Neuronal stem cell (in vitro differentiated cells): ENCODE data around the gene PGAM4.

Experiments
- DNase-seq: peaks from one replicate; pipeline ENCODE4 v3.0.0-alpha.2; 2013; ENCODE audit warnings: low spot score
- H2AFZ ChIP-seq: one replicate; pipeline ENCODE4 v1.6.1; 2013; ENCODE audit warnings: mild to moderate bottlenecking, low read length, inconsistent platforms
- H2AK5ac ChIP-seq: 2 replicates; pipeline ENCODE4 v1.6.1; 2013; ENCODE audit warnings: low read depth, mild to moderate bottlenecking, inconsistent platforms, low read length, moderate library complexity, mixed read lengths
- H2BK120ac ChIP-seq: 2 replicates; pipeline ENCODE4 v1.6.1; 2013; ENCODE audit warnings: low read depth, mild to moderate bottlenecking, inconsistent platforms, low read length, moderate library complexity, mixed read lengths
- H2BK12ac ChIP-seq: one replicate; pipeline ENCODE4 v1.6.1; 2013; ENCODE audit warnings: low read length, inconsistent platforms
- H2BK15ac ChIP-seq: 2 replicates; pipeline ENCODE4 v1.6.1; 2013; ENCODE audit warnings: mild to moderate bottlenecking, low read length, inconsistent platforms, mixed read lengths
- H2BK5ac ChIP-seq: one replicate; pipeline ENCODE4 v1.6.1; 2013; ENCODE audit warnings: inconsistent platforms, mild to moderate bottlenecking, low read length, moderate library complexity
- H3K14ac ChIP-seq: one replicate; pipeline ENCODE4 v1.6.1; 2013; ENCODE audit warnings: low read length, inconsistent platforms
- H3K18ac ChIP-seq: 2 replicates; pipeline ENCODE4 v1.6.1; 2013; ENCODE audit warnings: low read length, inconsistent platforms
- H3K23ac ChIP-seq: 2 replicates; pipeline ENCODE4 v1.6.1; 2013; ENCODE audit warnings: low read depth, mild to moderate bottlenecking, mixed read lengths, low read length, inconsistent platforms; ENCODE audit not compliant: poor library complexity
- H3K27ac ChIP-seq: replicated peaks from 3 replicates; pipeline ENCODE4 v1.5.1; 2013; ENCODE audit warnings: low read length, inconsistent platforms
- H3K27me3 ChIP-seq, 3 experiments: 2 replicates each; pipeline ENCODE4 v1.6.1; 2013; ENCODE audit warnings: low read length in 3 of 3, mild to moderate bottlenecking in 2 of 3, inconsistent platforms in 1 of 3, low read depth in 1 of 3, mixed read lengths in 1 of 3, moderate library complexity in 1 of 3; ENCODE audit not compliant: control insufficient read depth in 3 of 3, insufficient read depth in 3 of 3
- H3K36me3 ChIP-seq, 2 donors: replicated peaks in 1 of 2; 2 replicates each; pipeline ENCODE4 v1.6.1; 2013; ENCODE audit warnings: low read length in 2 of 2; ENCODE audit not compliant: control insufficient read depth in 2 of 2, insufficient read depth in 2 of 2
- H3K4ac ChIP-seq: 2 replicates; pipeline ENCODE4 v1.6.1; 2013; ENCODE audit warnings: inconsistent platforms, mild to moderate bottlenecking, low read length, moderate library complexity
- H3K4me1 ChIP-seq, 2 donors: 1 replicate in 1 of 2; 2 replicates in 1 of 2; pipeline ENCODE4 v1.6.1; 2013; ENCODE audit warnings: low read length in 2 of 2, low read depth in 1 of 2; ENCODE audit not compliant: control insufficient read depth in 2 of 2, insufficient read depth in 1 of 2
- H3K4me2 ChIP-seq: one replicate; pipeline ENCODE4 v1.6.1; 2013; ENCODE audit warnings: mild to moderate bottlenecking, low read length, inconsistent platforms; ENCODE audit not compliant: insufficient read depth, poor library complexity, severe bottlenecking
- H3K4me3 ChIP-seq, 2 donors: 2 replicates each; pipeline ENCODE4 v1.5.1; 2013; ENCODE audit warnings: low read length in 2 of 2, mild to moderate bottlenecking in 2 of 2, inconsistent platforms in 1 of 2, moderate library complexity in 1 of 2
- H3K79me1 ChIP-seq: one replicate; pipeline ENCODE4 v1.6.1; 2013; ENCODE audit warnings: low read depth, mild to moderate bottlenecking, inconsistent platforms, low read length, moderate library complexity
- H3K9ac ChIP-seq: one replicate; pipeline ENCODE4 v1.6.1; 2013; ENCODE audit warnings: mild to moderate bottlenecking, low read depth, low read length, inconsistent platforms; ENCODE audit not compliant: poor library complexity
- H3K9me3 ChIP-seq, 2 donors: replicated peaks in 1 of 2; 2 replicates each; pipeline versions ENCODE3 to v1.6.1; 2013; ENCODE audit warnings: low read length in 2 of 2, mild to moderate bottlenecking in 2 of 2, inconsistent platforms in 1 of 2, low read depth in 1 of 2, mixed read lengths in 1 of 2, moderate library complexity in 1 of 2; ENCODE audit not compliant: control insufficient read depth in 2 of 2, insufficient read depth in 1 of 2
- H4K8ac ChIP-seq: one replicate; pipeline ENCODE4 v1.6.1; 2013; ENCODE audit warnings: low read depth, mild to moderate bottlenecking, inconsistent platforms, low read length, moderate library complexity
- H4K91ac ChIP-seq: one replicate; pipeline ENCODE4 v1.6.1; 2013; ENCODE audit warnings: low read length, low read depth, mild to moderate bottlenecking, inconsistent platforms; ENCODE audit not compliant: poor library complexity
- WGBS, 2 donors: extraction: QIAGEN DNeasy Blood & Tissue Kit; methylation state at CpG; one replicate each; pipeline ENCODE4 v1.1.7; 2013; ENCODE audit warnings: missing lambda C conversion rate in 2 of 2, mixed read lengths in 1 of 2; ENCODE audit not compliant: insufficient read length in 2 of 2, insufficient replicate concordance in 1 of 2; ENCODE audit errors: extremely low coverage in 2 of 2; 5-methylcytosine and 5-hydroxymethylcytosine counted together

PGAM4 gene

DNA sequence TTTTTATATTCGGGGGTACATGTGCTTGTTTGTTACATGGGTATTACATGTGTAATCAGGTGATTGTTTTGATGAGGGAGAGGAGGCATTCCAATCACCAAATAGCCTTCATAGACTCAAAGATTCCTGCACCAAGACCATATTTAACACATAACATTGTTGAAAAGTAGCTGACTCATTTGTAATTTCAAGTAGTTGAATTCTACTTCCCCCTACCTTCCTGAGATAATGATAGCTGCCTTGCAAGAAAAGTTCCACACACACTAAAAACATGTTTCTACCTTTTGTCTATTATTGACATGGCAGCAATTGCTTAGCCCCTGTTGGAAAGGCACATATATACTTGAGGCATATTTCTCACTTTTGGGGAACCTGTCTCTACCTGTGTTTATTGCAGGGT lies 16.1 kb downstream of the PGAM4 start:
- H2BK5ac ChIP-seq: no peak overlapping the region
- H3K9me3 ChIP-seq: no peaks in the 10 kb centered on the region
- H3K14ac ChIP-seq: no peak overlapping the region
- no peaks in the 10 kb centered on the region for H3K4me1 ChIP-seq
- no peak overlapping the region for H4K91ac ChIP-seq
- no peak overlapping the region for H3K23ac ChIP-seq
- no peaks in the 10 kb centered on the region for H3K27me3 ChIP-seq
- no peaks in the 10 kb centered on the region for H3K79me1 ChIP-seq
- no peak overlapping the region for H3K9ac ChIP-seq
- DNase-seq: no peak
- H3K4ac ChIP-seq: no peak overlapping the region
- no peak overlapping the region for H2AK5ac ChIP-seq
- H4K8ac ChIP-seq: no peak overlapping the region
- no peak overlapping the region for H3K4me3 ChIP-seq
- H2BK12ac ChIP-seq: no peak overlapping the region
- H2BK120ac ChIP-seq: no peak overlapping the region
- no CpG with 5 or more reads among the region's 1 CpG for WGBS, 2 donors
- H3K27ac ChIP-seq: no peak overlapping the region
- no peak overlapping the region for H2AFZ ChIP-seq
- no peak overlapping the region for H3K4me2 ChIP-seq
- no peak overlapping the region for H3K18ac ChIP-seq
- no peaks in the 10 kb centered on the region for H3K36me3 ChIP-seq
- no peak overlapping the region for H2BK15ac ChIP-seq

DNA sequence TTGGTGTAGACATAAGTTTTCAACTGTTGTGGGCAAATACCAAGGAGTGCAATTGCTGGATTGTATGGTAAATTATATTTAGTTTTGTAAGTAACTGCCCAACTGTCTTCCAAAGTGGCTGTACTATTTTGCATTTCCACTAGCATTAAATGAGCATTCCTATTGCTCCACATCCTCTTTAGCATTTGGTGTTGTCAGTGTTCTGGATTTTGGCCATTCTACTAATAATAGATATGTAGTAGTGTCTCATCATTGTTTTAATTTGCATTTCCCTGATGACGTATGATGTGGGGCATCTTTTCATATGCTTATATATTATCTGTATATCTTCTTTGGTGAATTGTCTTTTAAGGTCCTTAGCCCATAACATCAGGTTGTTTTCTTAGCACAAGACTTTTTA lies 17.3 kb downstream of the PGAM4 start:
- H4K91ac ChIP-seq: no peak overlapping the region
- H4K8ac ChIP-seq: no peak overlapping the region
- no peak overlapping the region for H3K14ac ChIP-seq
- no peak overlapping the region for H2AK5ac ChIP-seq
- H3K4me3 ChIP-seq: no peak overlapping the region
- H3K4me2 ChIP-seq: no peak overlapping the region
- WGBS, 2 donors: no CpG with 5 or more reads among the region's 1 CpG
- H2BK5ac ChIP-seq: no peak overlapping the region
- H3K4ac ChIP-seq: no peak overlapping the region
- H3K9me3 ChIP-seq: no peaks in the 10 kb centered on the region
- no peak overlapping the region for H3K9ac ChIP-seq
- H3K18ac ChIP-seq: no peak overlapping the region
- H3K36me3 ChIP-seq: no peaks in the 10 kb centered on the region
- H2BK120ac ChIP-seq: no peak overlapping the region
- H2BK12ac ChIP-seq: no peak overlapping the region
- no peak overlapping the region for H3K27ac ChIP-seq
- no peak overlapping the region for H2BK15ac ChIP-seq
- no peak for DNase-seq
- no peak overlapping the region for H3K23ac ChIP-seq
- H3K27me3 ChIP-seq: no peaks in the 10 kb centered on the region
- no peaks in the 10 kb centered on the region for H3K4me1 ChIP-seq
- no peak overlapping the region for H2AFZ ChIP-seq
- no peaks in the 10 kb centered on the region for H3K79me1 ChIP-seq

DNA sequence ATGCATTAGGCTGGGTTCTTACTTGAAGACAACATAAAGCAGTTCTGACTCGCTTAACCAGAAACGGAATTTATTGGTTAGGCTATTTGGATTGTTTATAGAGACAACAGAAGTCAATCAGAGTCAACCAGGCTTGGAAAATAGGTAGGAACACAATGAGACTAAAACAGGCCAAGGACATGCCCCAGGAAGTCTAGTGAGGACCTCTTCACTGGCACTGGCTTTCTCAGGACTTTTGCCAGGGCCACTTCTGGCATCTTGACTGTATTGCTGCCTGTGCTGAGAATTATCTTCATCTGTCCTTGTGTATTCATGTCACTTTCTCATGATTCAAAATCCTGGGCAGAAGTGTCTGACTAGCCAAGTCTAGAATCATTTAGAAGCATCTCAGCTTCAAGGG lies 19.6 kb downstream of the PGAM4 start:
- no peaks in the 10 kb centered on the region for H3K4me1 ChIP-seq
- H3K4ac ChIP-seq: no peak overlapping the region
- no CpG with 5 or more reads among the region's 2 CpGs for WGBS, 2 donors
- H2BK15ac ChIP-seq: no peak overlapping the region
- no peak overlapping the region for H3K14ac ChIP-seq
- no peaks in the 10 kb centered on the region for H3K9me3 ChIP-seq
- no peak overlapping the region for H4K8ac ChIP-seq
- H3K36me3 ChIP-seq: no peaks in the 10 kb centered on the region
- no peaks in the 10 kb centered on the region for H3K79me1 ChIP-seq
- no peak overlapping the region for H4K91ac ChIP-seq
- no peak overlapping the region for H2BK5ac ChIP-seq
- no peak overlapping the region for H3K4me3 ChIP-seq
- H3K18ac ChIP-seq: no peak overlapping the region
- H3K4me2 ChIP-seq: no peak overlapping the region
- no peak overlapping the region for H3K23ac ChIP-seq
- no peak for DNase-seq
- no peak overlapping the region for H2BK12ac ChIP-seq
- H3K9ac ChIP-seq: no peak overlapping the region
- no peaks in the 10 kb centered on the region for H3K27me3 ChIP-seq
- no peak overlapping the region for H2AK5ac ChIP-seq
- no peak overlapping the region for H2BK120ac ChIP-seq
- no peak overlapping the region for H3K27ac ChIP-seq
- no peak overlapping the region for H2AFZ ChIP-seq

DNA sequence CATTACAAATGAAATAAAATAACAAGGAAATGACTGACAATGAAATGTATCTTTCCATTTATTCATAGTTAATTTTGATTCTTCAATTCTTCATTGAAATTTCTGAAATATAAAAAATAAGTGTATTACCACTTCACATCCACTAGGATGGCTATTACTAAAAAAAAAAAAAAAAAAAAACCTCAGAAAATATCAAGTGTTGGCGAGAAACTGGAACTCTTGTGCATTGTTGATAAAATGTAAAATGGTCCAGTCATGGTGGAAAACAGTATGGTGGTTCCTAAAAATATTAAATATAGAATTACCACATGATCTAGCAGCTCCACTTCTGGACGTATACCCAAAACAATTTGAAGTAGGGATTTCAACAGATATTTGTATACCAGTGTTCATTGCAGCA lies 22.9 kb downstream of the PGAM4 start:
- no peaks in the 10 kb centered on the region for H3K36me3 ChIP-seq
- no CpG with 5 or more reads among the region's 2 CpGs for WGBS, 2 donors

More for the DNA sequence above, 22.9 kb downstream of the PGAM4 start:
- Histone ChIP-seq H2BK120ac (no peak overlapping the region), H2AK5ac (no peak overlapping the region), H3K4me2 (no peak overlapping the region), H3K9ac (no peak overlapping the region), H3K9me3 (no peaks in the 10 kb centered on the region), H4K8ac (no peak overlapping the region), H3K18ac (no peak overlapping the region), H3K79me1 (no peaks in the 10 kb centered on the region), H3K23ac (no peak overlapping the region), H3K27me3 (no peaks in the 10 kb centered on the region), H2BK15ac (no peak overlapping the region), H2BK5ac (no peak overlapping the region), H3K14ac (no peak overlapping the region), H4K91ac (no peak overlapping the region), H3K4me1 (no peaks in the 10 kb centered on the region), H3K27ac (no peak overlapping the region), H3K4ac (no peak overlapping the region), H2BK12ac (no peak overlapping the region), H2AFZ (no peak overlapping the region), H3K4me3 (no peak overlapping the region)
- no peak for DNase-seq
